HUDEP-2 (cell line): Measurements from ENCODE around the gene PNMT.

Experiments
- DNase-seq, 76 experiments: peaks; one replicate each; lab custom pipeline; 2025; ENCODE audit not compliant: unreplicated experiment in 76 of 76; lab: John Stamatoyannopoulos, UW

Gene PNMT, protein sequence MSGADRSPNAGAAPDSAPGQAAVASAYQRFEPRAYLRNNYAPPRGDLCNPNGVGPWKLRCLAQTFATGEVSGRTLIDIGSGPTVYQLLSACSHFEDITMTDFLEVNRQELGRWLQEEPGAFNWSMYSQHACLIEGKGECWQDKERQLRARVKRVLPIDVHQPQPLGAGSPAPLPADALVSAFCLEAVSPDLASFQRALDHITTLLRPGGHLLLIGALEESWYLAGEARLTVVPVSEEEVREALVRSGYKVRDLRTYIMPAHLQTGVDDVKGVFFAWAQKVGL

GRCh38 chr17:39667945-39668924, at the start of gene PNMT:
PNMT (plus strand) TSS chr17:39668453; CDS start chr17:39668476, 23 bp downstream.
- DNase-seq, result peak in 62 of 76 experiments; percentile 35 to 91 (median 72)

DNA sequence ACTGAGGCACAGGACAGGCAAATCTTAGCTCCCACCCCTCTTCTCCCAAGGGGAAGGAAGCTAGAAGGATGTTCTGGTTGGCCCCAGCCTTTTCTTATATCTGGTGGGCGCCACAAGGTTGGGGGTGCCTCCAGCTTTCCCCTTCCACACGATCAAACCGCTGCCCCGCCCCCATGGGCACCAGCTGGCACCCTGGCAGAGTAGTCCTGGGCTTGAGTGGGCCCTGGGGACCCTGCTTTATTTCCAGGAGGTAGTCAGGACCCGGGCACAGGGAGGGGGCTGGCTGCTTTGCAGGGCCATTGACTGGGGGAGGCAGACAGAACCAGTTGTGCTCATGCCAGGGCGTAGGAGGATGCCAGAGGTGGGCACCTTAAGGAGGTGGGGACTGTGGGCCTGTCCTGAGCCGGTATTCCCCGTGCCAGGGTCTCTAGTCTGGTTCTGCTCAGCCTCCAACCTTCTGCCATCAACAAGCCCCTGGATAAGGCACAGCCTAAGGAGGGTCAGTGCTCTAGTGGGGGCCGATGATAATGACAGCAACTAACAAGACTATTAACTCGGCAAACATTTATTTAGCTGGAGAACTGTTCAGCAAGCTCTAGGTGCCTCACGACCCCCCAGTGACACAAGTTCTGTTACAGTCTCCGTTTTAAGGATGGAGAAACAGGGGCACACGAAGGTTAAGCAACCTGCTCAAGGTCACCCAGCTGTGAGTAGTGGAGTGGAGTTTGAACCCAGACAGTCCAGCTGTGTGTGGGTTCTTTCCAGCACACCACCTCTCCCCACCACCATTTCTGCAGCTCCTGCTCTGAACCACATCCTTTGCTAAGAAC, 49.1 kb upstream of the PNMT start:
- no peak for DNase-seq

GRCh38 chr17:39619786-39620101, 48.5 kb upstream of the PNMT start:
- DNase-seq, result no peak

DNA sequence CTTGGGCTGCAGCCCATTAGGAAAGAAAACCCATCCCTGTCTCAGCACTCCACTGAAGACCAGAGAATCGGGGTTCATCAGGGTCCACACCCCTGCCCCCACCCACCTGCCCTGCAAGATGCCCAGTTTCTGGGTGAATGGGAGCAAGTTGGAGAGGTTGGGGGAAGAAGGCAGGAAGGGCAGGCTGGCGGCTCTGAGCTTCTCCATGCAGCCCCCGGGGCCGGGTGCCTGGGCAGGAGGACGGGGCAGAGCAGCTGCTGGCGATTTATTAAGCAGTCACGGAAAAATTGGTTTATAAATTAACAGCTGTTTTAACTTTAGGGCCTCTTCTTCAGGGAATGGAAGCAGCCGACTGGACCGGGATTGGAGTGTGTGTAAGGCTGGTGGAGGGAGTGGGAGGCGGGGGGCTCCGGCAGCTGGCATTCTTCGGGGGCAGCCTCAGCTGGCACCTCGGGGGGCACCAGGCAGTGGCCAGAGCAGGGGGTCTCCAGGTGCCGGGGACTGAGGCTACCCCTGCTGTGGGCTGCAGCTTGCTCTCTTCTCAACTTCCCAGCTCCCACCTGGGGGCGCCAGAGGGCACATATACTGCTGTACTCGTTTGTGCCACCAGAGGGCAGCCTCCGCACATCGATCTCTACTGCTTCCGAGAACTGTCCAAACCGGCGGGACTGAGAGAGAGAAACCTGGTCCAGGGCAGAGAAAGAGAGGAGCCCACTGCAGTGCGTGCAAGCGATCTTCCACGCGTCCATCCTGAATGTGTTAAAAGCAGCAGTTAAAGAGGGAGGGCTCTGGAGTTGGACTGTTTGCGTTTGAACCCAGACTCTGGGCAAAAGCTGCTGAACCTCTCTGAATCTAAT, 46.5 kb upstream of the PNMT start:
- DNase-seq, result peak in 71 of 76 experiments; percentile 7 to 90 (median 70)

GRCh38 chr17:39622380-39623006, 45.8 kb upstream of the PNMT start:
- DNase-seq, result no peak

DNA sequence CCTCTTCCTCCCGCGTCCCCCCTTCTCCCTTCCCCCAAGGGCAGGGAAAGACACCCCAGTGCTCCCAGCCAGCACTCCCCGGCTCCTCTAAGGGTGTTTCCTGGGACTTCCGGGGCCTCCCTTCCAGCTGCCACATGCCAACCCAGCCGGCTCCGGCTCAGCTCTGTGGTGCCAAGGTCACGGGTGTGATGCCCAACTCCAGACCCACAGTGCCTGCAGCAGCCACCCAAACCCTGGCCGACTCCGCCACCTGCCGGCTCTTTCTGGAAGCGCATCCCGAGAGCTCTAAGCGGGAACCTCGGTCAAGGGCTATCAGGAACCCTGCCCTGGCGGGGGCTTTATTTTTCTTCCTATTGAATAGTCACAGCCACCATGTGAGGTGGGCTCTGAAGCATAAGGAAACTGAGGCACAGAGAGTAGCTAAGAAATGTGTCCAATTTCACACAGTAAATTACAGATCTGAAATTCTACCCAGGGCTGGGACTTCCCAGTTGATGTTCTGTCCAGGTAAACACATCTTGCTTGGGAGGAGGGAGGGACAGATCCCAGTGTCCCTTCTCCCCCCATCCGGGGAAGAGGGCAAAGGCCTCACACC, 44.8 kb upstream of the PNMT start:
- DNase-seq, result peak in 67 of 76 experiments; percentile 17 to 88 (median 66)

- DNase-seq, result no peak
Measured at GRCh38 chr17:39624313-39624712, 43.9 kb upstream of the PNMT start.

- no peak for DNase-seq
Measured at GRCh38 chr17:39625198-39625785, 43.0 kb upstream of the PNMT start.

DNA sequence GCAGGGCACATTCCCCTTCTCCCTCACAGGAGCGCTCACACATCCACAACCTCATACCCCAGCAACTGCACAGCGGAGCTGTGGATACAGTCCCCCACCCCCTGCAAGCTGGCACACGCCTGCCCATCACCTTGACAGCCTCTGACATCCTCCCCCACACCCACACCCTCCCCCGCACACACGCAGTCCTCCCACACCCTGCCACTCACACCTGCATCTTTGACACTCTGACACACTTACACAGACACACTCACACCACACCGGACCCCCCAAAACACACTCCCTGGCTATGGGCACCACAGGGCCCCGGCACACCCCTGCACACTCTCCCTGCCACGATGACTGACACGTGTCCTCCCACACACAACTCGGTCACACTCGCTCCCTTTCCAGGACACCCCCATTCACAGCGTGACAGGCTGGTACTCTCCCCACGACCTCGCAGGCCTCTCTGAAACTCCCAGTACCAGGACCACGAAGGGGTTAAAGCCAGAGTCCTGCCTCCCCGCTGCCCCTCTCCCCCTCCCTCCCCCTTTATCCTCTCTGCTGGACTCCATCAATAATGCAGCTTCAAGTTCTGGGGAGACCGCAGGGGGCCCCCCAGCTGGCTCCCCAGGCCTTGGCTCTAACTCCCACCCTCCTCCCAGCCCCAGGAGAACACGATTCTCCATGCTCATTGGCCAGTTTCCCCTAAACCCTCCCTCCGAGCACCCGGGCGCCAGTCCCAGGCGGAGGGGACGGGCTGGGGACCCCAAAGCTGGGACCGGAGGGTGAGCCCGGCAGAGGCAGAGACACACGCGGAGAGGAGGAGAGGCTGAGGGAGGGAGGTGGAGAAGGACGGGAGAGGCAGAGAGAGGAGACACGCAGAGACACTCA, 41.8 kb upstream of the PNMT start, which contains the start of gene PPP1R1B:
Gene PPP1R1B (plus strand): TSS at position 782 of the 876 bp plus-strand sequence. CDS start 441 bp downstream, outside the sequence.
- DNase-seq, result no peak

DNA sequence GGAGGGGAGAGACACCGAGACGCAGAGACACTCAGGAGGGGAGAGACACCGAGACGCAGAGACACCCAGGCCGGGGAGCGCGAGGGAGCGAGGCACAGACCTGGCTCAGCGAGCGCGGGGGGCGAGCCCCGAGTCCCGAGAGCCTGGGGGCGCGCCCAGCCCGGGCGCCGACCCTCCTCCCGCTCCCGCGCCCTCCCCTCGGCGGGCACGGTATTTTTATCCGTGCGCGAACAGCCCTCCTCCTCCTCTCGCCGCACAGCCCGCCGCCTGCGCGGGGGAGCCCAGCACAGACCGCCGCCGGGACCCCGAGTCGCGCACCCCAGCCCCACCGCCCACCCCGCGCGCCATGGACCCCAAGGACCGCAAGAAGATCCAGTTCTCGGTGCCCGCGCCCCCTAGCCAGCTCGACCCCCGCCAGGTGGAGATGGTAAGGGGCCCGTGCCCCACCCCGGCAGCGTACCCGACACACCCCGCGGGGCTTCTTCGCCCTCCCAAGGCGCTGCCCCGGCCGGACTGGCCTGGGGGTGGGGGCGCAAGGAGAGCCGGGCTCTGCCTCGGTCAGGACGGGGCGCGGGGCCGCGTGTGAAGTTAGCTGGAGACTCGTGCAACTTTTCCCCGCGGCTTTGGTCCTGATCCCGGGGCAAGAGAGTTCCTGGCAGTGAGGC, 41.1 kb upstream of the PNMT start:
- DNase-seq, result no peak

GRCh38 chr17:39627712-39628516, 40.3 kb upstream of the PNMT start:
- no peak for DNase-seq

- no peak for DNase-seq
Measured at GRCh38 chr17:39628655-39629493, 39.4 kb upstream of the PNMT start.

DNA sequence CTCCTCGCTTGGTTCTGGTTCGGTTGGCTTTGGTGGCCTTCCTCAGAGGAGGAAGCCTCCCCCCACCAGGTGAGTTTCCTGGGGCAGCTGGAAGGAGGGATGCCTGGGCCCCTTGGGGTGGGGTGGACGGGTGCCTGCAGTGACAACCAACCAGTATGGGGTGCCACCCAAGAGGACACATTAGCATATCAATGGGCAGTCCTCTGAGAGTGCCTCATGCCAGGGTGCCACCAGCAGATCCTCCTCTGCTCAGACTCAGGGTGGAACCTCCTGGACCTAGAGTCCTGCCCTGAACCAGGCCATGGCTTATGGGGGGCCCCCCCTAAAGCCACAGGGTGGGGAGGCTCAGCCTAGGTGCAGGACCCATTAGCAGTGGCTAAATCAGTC, 38.8 kb upstream of the PNMT start:
- no peak for DNase-seq

DNA sequence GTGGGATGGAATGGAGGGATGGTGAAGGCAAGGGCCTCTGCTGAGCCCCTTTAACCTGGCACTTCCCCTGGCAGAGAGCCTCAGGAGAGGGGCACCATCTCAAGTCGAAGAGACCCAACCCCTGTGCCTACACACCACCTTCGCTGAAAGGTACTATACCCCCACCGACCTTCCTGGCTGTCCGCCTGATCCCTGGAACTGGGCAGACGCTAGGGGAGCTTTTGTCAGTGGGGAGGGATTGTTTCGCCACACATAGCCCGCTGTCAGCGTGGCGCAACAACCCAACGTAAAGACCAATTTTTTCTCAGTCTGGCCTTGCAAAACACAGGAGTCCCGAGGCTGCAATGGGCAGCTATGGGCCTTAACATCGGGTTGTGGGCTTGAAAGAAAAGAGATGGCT, 38.4 kb upstream of the PNMT start:
- no peak for DNase-seq

DNA sequence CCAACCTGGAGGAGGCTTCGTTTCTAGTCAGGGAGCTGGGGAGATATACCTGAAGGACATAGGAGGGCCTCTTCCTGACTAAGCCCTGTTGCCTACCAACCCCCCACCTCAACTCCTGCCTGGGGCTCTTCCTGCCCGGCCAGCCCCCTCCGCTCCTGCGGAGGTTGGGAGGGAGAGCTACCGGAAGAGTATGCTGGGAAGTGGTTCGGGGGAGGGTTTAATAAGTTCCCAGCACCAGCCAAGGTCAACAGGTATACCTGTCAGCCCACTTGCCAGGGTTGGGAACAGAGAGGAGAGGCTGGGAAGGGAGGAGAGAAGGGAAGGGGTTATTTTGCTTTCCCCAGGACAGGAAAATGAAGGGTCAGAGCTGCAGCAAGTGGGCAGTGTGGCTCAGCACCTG, 36.9 kb upstream of the PNMT start:
- DNase-seq, result no peak
